GM19099 (cell line): ENCODE measurements around the gene TRABD.
A peak's percentile ranks its signal among the peaks of the same experiment; 100 is the strongest.

ENCODE experiments used
- POLR2A ChIP-seq: IDR thresholded peaks from 3 replicates; pipeline ENCODE4 v1.6.1; 2011; ENCODE audit warnings: low read depth; ENCODE audit not compliant: insufficient read length; ENCODE audit errors: extremely low read depth

TRABD gene

GRCh38 chr22:50185375-50186087 lies at the start of gene TRABD:
TSS of gene TRABD (plus strand) at chr22:50185913. CDS start at chr22:50193061, 7,148 bp downstream.
- peak; percentile 59 for TF ChIP-seq POLR2A

GRCh38 chr22:50136581-50137015 lies 49.1 kb upstream of the TRABD start:
- TF ChIP-seq POLR2A: no peak

- TF ChIP-seq POLR2A: no peak
Observed at GRCh38 chr22:50138041-50138440, 47.7 kb upstream of the TRABD start.

GRCh38 chr22:50138988-50139387 lies 46.7 kb upstream of the TRABD start:
- TF ChIP-seq POLR2A: no peak

GRCh38 chr22:50139843-50140415 lies 45.8 kb upstream of the TRABD start:
- no peak for TF ChIP-seq POLR2A

GRCh38 chr22:50140615-50141014 lies 45.1 kb upstream of the TRABD start:
- TF ChIP-seq POLR2A: no peak

GRCh38 chr22:50141462-50141861 lies 44.3 kb upstream of the TRABD start:
- no peak for TF ChIP-seq POLR2A

GRCh38 chr22:50141891-50142363 lies 43.8 kb upstream of the TRABD start:
- no peak for TF ChIP-seq POLR2A

GRCh38 chr22:50143096-50143495 lies 42.6 kb upstream of the TRABD start:
- no peak for TF ChIP-seq POLR2A

- TF ChIP-seq POLR2A: no peak
Observed at GRCh38 chr22:50144005-50144614, 41.6 kb upstream of the TRABD start.

GRCh38 chr22:50145721-50146438 lies 39.8 kb upstream of the TRABD start:
- TF ChIP-seq POLR2A: no peak

- no peak for TF ChIP-seq POLR2A
Observed at GRCh38 chr22:50146439-50147238, 39.1 kb upstream of the TRABD start.

GRCh38 chr22:50148166-50148500 lies 37.6 kb upstream of the TRABD start:
- TF ChIP-seq POLR2A: no peak

- TF ChIP-seq POLR2A: no peak
Observed at GRCh38 chr22:50148991-50149721, 36.6 kb upstream of the TRABD start.
